Measurements from ENCODE around the gene TMEM200B.
"Not testable (repeated sequence)": the region's sequence is repeated elsewhere in the genome, so short reads cannot be mapped to it uniquely, and the experiment has no call there.

TMEM200B gene

DNA sequence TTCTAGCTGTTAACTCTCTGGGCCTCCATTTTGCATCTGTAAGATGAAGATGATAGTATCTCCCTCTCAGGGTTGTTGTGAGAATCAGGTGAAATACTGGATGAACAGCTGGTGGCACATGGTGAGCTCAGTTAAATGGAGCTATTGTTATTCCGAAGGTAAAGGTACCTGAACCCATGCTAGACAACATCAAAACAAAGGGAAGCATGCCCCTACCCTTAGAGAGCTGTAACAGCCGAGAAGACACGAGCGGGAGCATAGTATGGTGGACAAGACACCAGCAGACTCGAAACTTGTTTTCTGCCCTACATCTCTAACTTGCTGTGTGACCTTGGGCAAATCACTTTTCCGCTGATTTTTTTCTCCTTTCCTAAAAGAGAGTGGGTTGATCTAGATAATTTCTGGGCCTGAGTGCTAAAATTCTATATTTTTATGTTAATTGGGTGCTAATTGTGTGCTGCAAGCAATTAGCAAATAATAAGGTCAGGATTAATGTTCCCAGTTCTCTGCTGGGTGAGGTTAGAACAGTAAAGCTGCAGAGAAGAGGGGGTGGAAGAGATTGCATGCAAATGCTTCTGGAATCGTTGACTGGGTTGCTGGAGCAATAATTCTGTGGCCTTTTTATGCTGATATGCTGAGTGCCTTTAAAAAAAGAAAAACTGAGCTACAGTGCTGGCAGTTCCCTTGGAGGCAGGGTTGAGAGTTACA is 10.8 kb downstream of the TMEM200B start:
- no peak overlapping the region for H3K4me3 ChIP-seq (ENCODE audit: low read depth, low read length)

DNA sequence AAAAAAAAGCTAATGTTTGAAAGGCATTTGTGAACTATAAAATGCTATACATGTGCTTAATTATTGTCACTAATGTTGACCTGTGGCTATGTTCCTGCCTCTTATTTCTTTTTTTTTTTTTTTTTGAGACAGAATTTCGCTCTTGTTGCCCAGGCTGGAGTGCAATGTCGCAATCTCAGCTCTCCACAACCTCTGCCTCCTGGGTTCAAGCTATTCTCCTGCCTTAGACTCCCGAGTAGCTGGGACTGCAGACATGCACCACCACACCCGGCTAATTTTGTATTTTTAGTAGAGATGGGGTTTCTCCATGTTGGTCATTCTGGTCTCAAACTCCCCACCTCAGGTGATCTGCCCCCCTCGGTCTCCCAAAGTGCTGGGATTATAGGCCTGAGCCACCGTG is 15.7 kb downstream of the TMEM200B start:
- not testable (repeated sequence) for H3K4me3 ChIP-seq (ENCODE audit: low read depth, low read length)

DNA sequence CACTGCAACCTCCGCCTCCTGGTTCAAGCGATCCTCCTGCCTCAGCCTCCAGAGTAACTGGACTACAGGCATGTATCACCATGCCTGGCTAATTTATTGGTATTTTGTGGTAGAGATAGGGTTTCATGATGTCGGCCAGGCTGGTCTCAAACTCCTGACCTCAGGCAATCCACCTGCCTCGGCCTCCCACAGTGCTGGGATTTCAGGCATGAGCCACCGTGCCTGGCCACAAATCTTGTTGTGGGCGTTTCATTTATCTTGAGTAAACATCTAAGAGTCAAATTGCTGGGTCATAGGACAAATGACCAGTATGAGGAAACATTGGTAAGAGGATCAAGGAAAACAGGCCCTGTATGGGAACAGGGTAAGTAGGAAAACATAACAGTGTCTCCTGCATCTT is 17.9 kb downstream of the TMEM200B start:
- no peak overlapping the region for H3K4me3 ChIP-seq (ENCODE audit: low read depth, low read length)

DNA sequence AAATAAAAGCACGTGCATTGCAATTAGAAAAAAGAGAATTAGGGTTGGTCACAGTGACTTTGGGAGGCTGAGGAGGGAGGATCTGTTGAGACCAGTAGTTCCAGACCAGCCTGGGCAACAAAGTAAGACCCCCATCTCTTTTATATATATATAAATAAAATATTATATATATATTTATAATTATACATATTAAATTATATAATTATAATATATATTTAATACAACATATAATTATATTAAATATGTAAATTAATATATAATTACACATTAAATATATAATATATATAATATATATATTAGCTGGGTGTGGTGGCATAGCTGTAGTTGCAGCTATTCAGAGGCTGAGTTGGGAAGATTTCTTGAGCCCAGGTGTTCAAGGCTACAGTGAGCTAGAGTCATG is 23.2 kb downstream of the TMEM200B start:
- no peak overlapping the region for H3K4me3 ChIP-seq (ENCODE audit: low read depth, low read length)

DNA sequence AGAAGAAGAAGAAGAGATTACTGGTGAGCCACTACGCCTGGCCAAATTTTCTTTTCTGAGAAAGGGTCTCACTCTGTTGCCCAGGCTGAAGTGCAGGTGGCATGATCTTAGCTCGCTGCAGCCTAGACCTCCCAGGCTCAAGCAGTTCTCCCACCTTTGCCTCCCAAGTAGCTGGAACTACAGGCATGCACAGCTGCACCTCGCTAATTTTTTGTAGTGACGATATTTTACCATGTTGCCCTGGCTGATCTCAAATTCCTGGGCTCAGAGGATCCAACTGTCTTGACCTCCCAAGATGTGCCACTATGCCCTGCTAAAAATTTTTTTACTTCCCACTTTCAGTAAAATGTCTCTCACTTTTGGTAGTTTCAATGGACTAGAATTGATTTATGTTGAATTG is 24.4 kb downstream of the TMEM200B start:
- H3K4me3 ChIP-seq (ENCODE audit: low read depth, low read length): no peak overlapping the region

DNA sequence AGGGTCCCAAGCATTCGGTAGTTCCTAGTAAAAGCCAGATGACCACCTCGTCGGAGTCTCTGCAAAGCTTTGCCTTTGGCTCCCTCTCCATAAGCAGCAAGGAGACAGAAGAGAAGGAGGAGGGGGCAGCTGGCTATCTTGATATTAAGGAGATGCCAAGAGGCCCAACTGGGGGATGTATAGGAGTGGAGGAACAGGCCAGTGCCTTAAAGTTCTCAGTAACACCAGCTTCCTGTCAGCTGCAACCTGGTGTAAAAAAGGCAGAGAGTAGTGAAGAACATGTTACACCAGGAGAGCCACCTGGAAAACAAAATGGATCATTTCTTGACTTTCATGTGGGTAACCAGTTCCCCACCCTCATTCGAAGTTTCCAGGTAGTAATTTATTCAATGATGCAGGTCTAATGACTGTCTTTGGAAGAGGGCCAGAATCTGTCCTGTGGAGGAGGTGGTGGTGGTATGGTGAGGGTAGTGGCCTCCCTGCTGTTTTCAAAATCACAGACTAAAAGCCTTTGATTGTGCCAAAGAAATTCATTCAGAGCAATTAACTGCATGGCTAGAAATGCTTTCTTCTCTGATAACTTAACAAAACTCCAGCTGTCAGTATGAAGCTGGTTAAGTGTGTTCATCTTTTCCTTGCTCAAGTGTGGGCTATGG is 27.3 kb downstream of the TMEM200B start:
- no peak overlapping the region for H3K4me3 ChIP-seq (ENCODE audit: low read depth, low read length)

DNA sequence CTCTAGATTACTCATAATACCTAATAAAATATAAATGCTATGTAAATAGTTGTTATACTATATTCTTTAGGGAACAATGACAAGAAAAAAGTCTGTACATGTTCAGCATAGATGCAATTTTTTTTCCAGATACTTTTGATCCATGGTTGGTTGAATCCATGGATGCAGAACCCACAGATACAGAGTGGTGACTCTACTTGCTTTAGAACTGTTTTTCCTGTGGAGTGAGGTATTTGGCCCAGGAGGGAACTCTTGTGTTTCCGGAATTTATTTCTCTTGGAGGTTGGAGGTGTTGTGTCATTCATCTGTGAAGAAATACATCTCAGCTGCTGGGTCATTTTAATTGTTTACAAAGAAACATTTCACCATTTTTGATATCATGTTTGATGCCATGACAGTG is 28.7 kb downstream of the TMEM200B start:
- no peak overlapping the region for H3K4me3 ChIP-seq (ENCODE audit: low read depth, low read length)

DNA sequence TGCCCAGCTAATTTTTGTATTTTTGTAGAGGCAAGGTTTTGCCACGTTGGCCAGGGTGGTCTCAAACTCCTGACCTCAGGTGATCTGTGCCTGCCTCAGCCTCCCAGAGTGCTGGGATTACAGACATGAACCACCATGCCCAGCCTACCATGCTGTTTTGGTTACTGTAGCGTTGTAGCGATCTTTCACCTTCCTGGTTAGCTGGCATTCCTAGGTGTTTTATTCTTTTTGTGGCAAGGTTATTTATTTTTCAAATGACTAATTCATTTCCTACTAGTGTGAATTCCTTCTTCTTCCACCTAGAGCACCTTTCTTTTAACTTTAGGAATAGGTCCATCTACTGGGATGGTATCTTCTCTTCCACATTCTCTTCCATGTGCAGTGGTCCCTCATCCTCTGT is 29.3 kb downstream of the TMEM200B start:
- H3K4me3 ChIP-seq (ENCODE audit: low read depth, low read length): no peak overlapping the region

DNA sequence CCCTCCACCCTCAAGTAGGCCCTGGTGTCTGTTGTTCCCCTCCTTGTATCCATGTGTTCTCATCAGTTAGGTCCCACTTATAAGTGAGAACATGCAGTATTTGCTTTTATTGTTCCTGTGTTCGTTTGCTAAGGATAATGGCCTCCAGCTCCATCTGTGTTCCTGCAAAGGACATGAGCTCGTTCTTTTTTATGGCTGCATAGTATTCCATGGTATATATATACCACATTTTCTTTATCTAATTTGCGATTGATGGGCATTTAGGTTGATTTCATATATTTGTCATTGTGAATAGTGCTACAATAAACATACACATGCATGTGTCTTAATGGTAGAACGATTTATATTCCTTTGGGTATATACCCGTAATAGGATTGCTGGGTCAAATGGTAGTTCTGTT is 31.0 kb downstream of the TMEM200B start:
- H3K4me3 ChIP-seq (ENCODE audit: low read depth, low read length): not testable (repeated sequence)

DNA sequence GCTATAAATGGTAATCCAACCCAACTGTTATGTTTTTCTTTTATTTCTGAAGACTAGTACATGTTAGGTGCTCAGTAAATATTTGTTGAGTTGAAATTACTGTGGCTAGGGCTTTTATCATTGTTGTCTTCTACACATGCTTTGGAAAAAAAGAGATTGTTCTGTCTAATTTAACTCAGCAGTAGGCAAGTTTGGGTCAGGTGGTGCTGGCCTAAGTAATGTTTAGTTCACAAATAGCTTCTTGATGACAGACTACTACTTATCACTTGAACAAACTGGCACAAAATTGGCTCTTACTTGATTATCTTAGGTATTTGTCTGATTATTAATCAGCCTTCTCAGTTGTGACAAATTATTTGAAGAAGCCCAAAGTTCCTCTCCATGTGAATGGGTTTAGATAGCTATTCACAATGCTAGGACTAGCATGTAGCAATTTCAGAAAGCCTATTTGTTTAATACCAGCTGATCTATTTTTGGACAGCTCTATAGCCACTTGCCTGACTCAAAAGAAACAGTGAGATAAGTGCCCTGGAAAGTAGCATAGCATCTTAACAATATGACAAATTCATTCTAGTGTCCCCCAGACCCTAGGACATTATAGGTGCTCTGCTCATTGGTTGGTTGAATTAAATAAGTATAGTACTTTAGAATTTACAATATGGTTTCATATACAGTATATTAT is 32.6 kb downstream of the TMEM200B start:
- no peak overlapping the region for H3K4me3 ChIP-seq (ENCODE audit: low read depth, low read length)

DNA sequence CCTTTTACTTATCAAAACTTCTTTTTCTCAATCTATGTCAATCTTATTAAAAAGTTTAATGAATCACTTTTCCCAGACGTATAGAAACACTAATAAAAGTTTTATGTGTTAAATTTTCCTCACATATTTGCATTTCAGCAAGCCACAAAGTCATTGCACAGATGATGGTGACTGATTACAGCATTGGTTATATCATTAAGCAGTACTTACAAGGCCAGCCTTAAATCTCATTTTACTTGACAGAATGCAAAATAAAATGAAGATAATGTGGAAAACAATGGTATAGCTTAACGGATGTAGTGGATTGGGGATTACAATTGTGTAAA is 39.5 kb downstream of the TMEM200B start:
- H3K4me3 ChIP-seq (ENCODE audit: low read depth, low read length): no peak overlapping the region

DNA sequence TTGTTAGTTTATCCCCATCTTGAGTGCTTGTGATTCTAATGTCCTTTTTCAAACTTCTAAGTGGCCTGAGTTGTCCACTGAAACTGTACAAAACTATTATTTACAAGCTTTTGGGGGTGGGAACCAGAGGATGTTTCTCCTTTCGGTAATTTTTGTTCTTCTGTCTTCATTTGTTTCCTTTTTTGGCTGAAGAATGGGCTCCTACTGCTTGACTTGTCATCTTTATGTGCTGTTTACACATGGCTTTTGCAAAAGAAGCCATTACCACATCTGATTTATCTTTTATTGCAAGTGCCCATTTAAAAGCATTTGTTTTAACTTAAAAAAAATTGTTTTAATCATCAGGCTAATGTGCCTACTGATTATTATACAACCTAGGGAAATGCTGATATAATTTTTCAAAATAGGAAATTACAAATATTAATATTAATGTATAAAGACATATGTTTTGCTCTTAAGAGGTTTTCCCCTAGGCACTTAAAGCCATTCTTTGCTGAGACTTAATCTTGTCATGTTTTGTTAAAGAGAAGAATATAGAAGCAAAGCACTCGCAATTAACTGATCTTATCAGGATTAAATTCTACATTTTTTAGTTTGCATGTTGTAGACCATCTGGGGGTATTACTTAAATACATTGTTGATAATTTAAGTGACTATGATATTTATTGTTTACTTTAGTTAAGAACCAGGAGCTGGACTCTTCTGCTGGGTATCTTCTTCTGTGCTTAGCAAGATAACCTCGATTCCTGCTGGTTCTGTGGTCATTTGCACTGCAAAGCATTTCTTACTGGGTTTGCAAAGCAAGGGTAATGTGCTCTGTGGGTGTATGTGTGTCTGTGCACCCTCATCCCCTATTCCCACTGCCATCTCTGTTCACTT is 40.1 kb downstream of the TMEM200B start:
- no peak overlapping the region for H3K4me3 ChIP-seq (ENCODE audit: low read depth, low read length)

DNA sequence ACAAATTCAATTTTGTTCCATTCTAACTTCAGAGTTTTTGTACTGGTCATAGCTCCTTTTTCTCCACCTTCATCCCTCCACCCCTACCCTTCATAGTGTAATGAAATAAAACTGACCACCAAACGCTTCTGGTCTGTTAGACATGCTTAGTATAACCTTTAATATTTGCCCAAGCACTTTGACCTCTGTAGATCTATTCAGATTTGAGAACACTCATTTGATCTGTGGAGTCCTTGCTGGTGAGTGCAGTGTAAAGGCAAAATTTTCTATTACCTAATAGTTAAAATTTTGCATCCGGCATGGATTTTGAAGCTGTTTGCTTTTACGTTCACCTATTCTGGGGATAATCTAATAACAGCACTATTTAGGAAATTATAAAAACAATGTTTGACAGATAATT is 41.2 kb downstream of the TMEM200B start:
- H3K4me3 ChIP-seq (ENCODE audit: low read depth, low read length): no peak overlapping the region

DNA sequence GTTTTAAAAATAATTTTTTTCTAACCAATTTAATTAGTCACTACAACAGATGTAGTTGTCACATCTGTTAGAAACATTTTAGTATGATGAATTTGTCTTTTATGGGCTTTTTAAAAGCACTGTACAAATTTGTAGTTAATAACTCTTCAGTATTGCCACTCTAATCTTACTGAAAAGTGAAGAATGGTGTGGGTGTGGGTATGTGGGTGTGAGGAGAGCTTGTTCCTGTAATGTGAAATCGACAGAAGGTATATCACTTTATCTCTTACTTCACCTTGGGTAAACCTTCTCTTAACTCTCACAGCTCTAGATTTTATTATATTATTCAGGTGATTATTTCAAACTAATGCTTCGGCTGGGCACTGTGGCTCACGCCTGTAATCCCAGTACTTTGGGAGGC is 42.5 kb downstream of the TMEM200B start:
- H3K4me3 ChIP-seq (ENCODE audit: low read depth, low read length): no peak overlapping the region

DNA sequence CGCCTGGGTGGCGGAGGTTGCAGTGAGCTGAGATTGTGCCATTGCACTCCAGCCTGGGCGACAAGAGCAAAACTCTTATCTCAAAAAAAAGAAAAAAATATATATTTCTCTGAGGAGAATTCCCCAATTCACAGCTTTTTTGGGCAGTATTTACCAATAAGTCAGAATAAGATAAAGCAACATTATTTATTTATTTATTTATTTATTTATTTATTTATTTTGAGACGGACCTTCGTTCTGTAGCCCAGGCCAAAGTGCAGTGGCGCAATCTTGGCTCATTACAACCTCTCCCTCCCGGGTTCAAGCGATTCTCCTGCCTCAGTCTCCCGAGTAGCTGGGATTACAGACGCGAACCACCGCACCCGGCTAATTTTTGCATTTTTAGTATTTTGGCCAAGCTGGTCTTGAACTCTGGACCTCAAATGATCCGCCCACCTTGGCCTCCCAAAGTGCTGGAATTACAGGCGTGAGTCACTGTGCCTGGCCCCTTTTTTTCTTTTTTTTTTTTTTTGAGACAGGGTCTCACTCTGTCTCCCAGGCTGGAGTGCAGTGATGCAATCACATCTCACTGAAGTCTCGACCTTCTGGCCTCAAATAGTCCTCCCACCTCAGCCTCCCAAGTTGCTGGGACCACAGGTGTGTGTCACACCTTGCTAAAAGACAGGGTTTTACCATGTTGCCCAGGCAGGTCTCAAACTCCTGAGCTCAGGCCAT is 43.6 kb downstream of the TMEM200B start:
- not testable (repeated sequence) for H3K4me3 ChIP-seq (ENCODE audit: low read depth, low read length)

DNA sequence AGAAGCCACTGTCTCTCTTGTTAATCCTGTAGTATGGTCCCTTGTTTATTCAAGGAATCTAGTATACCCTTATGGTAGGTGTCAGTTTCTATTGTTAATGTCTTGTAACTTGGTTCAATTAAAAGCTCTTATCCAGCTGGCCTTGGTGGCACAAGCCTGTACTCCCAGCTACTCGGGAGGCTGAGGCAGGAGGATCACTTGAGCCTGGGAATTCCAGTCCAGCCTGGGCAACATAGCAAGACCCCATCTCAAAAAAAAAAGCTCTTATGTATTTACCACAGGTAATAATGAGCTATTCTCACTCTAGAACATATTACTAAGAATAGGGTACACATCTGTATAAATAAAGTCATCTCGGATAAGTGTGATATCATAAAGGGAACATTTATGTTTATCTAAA is 46.5 kb downstream of the TMEM200B start:
- no peak overlapping the region for H3K4me3 ChIP-seq (ENCODE audit: low read depth, low read length)
